H1 (cell line): Measurements from ENCODE around the gene DBP. TPM values are rescaled to one million over a fixed set of nuclear protein-coding genes. Genes with fewer than 3 reads are reported as not detected.

ENCODE experiments used
- CTCF ChIA-PET: fragments of 300-600 bp; sonication (Branson Sonifier 250); formaldehyde crosslinking; loops from one replicate; lab custom pipeline; 2021; ENCODE audit not compliant: partially characterized antibody; lab: Charles Lee
- POLR2A ChIA-PET: fragments of 300-600 bp; sonication (Branson Sonifier 250); formaldehyde crosslinking; loops from one replicate; lab custom pipeline; 2021; ENCODE audit warnings: inconsistent platforms; ENCODE audit not compliant: partially characterized antibody; lab: Charles Lee
- DNase-seq, 2 experiments: peaks; one replicate each; pipeline versions ENCODE4 v3.0.0 to v3.0.0-alpha.2; 2010 to 2022; ENCODE audit warnings: low spot score in 2 of 2, low read depth in 1 of 2, mixed read lengths in 1 of 2
- FAIRE-seq: peaks from 2 replicates; lab custom pipeline; 2011; peaks lifted over from hg19 to GRCh38; lab: Jason Lieb, UNC
- H2AFZ ChIP-seq: 2 replicates; pipeline ENCODE4 v1.8.1; 2012; ENCODE audit warnings: low read length, inconsistent platforms
- H2AK5ac ChIP-seq: 2 replicates; pipeline ENCODE4 v1.6.1; 2013; ENCODE audit warnings: low read depth, low read length
- H2BK120ac ChIP-seq: replicated peaks from 2 replicates; pipeline ENCODE3; 2013; ENCODE audit warnings: low read depth, low read length, inconsistent platforms
- H2BK12ac ChIP-seq: 2 replicates; pipeline ENCODE4 v1.6.1; 2013; ENCODE audit warnings: low read depth, low read length
- H2BK15ac ChIP-seq: 2 replicates; pipeline ENCODE4 v1.6.1; 2013; ENCODE audit warnings: low read length
- H2BK20ac ChIP-seq: 2 replicates; pipeline ENCODE4 v1.6.1; 2013; ENCODE audit warnings: low read length
- H2BK5ac ChIP-seq: 2 replicates; pipeline ENCODE4 v1.6.1; 2013; ENCODE audit warnings: low read depth, low read length
- H3K14ac ChIP-seq: 2 replicates; pipeline ENCODE4 v1.6.1; 2013; ENCODE audit warnings: inconsistent platforms; ENCODE audit not compliant: insufficient read length
- H3K18ac ChIP-seq: 2 replicates; pipeline ENCODE4 v1.6.1; 2013; ENCODE audit warnings: low read length; ENCODE audit errors: extremely low read depth
- H3K23ac ChIP-seq: 2 replicates; pipeline ENCODE4 v1.6.1; 2013; ENCODE audit warnings: inconsistent platforms; ENCODE audit not compliant: insufficient read length
- H3K23me2 ChIP-seq: 2 replicates; pipeline ENCODE4 v1.6.1; 2013; ENCODE audit warnings: low read depth, low read length
- H3K27ac ChIP-seq: 2 replicates; pipeline ENCODE4 v1.6.1; 2011; ENCODE audit warnings: low read depth, low read length, inconsistent platforms
- H3K27me3 ChIP-seq, 4 experiments: replicated peaks in 1 of 4; 1 replicate in 1 of 4; 2 replicates in 3 of 4; pipeline versions ENCODE4 v1.6.1 to v1.8.1; 2011 to 2013; ENCODE audit warnings: low read length in 3 of 4, mild to moderate bottlenecking in 3 of 4, inconsistent platforms in 2 of 4, mixed read lengths in 2 of 4, moderate library complexity in 1 of 4; ENCODE audit not compliant: control insufficient read depth in 3 of 4, insufficient read depth in 3 of 4; ENCODE audit errors: extremely low read depth in 1 of 4
- H3K36me3 ChIP-seq, 4 experiments: 2 replicates each; pipeline versions ENCODE4 v1.6.1 to v1.8.1; 2011 to 2013; ENCODE audit warnings: mild to moderate bottlenecking in 4 of 4, low read length in 3 of 4, moderate library complexity in 2 of 4, control low read depth in 1 of 4, inconsistent platforms in 1 of 4; ENCODE audit not compliant: insufficient read depth in 4 of 4, control insufficient read depth in 2 of 4
- H3K4ac ChIP-seq: replicated peaks from 2 replicates; pipeline ENCODE3; 2013; ENCODE audit warnings: low read length, low read depth, mixed read lengths, inconsistent platforms; ENCODE audit not compliant: insufficient read length
- H3K4me1 ChIP-seq, 4 experiments: replicated peaks in 1 of 4; 1 replicate in 1 of 4; 2 replicates in 3 of 4; pipeline versions ENCODE4 v1.6.1 to v1.8.1; 2011 to 2013; ENCODE audit warnings: low read length in 3 of 4, inconsistent platforms in 2 of 4, mixed read lengths in 1 of 4; ENCODE audit not compliant: insufficient read depth in 4 of 4, control insufficient read depth in 3 of 4
- H3K4me2 ChIP-seq, 2 experiments: 2 replicates each; pipeline versions ENCODE4 v1.6.1 to v1.8.1; 2011 to 2013; ENCODE audit warnings: low read depth in 2 of 2, low read length in 2 of 2, control low read depth in 1 of 2, inconsistent platforms in 1 of 2, mild to moderate bottlenecking in 1 of 2; ENCODE audit not compliant: insufficient read depth in 1 of 2
- H3K4me3 ChIP-seq, 4 experiments: fragments of 200-600, 300-600 bp in 1 of 4; sonication (generic), shearing (Covaris generic), sonication (Bioruptor Twin) in 1 of 4; 2 replicates each; pipeline versions ENCODE4 v1.5.1 to v1.8.1; 2011 to 2016; ENCODE audit warnings: low read length in 4 of 4, low read depth in 3 of 4, control low read depth in 2 of 4, inconsistent platforms in 2 of 4, mild to moderate bottlenecking in 2 of 4, mixed read lengths in 1 of 4, moderate library complexity in 1 of 4; ENCODE audit not compliant: insufficient read depth in 2 of 4; ENCODE audit errors: extremely low read depth in 1 of 4
- H3K56ac ChIP-seq: replicated peaks from 2 replicates; pipeline ENCODE3; 2013; ENCODE audit warnings: low read depth, mild to moderate bottlenecking, mixed read lengths, low read length, inconsistent platforms; ENCODE audit not compliant: insufficient read length
- H3K79me1 ChIP-seq: 2 replicates; pipeline ENCODE4 v1.6.1; 2013; ENCODE audit warnings: low read depth, low read length, control low read depth
- H3K79me2 ChIP-seq, 2 experiments: 2 replicates each; pipeline versions ENCODE4 v1.6.1 to v1.8.1; 2012 to 2013; ENCODE audit warnings: low read length in 2 of 2, mild to moderate bottlenecking in 2 of 2, inconsistent platforms in 1 of 2; ENCODE audit not compliant: insufficient read depth in 2 of 2, control insufficient read depth in 1 of 2
- H3K9ac ChIP-seq, 4 experiments: replicated peaks in 1 of 4; 1 replicate in 1 of 4; 2 replicates in 3 of 4; pipeline versions ENCODE4 v1.6.1 to v1.8.1; 2011 to 2013; ENCODE audit warnings: low read depth in 3 of 4, low read length in 3 of 4, control low read depth in 2 of 4, mild to moderate bottlenecking in 2 of 4, moderate library complexity in 2 of 4, inconsistent platforms in 1 of 4; ENCODE audit errors: extremely low read depth in 1 of 4
- H3K9me3 ChIP-seq, 2 experiments: 2 replicates each; pipeline versions ENCODE4 v1.6.1 to v1.8.1; 2012 to 2013; ENCODE audit warnings: mild to moderate bottlenecking in 2 of 2, moderate library complexity in 2 of 2, control low read depth in 1 of 2, inconsistent platforms in 1 of 2, low read depth in 1 of 2, low read length in 1 of 2, mixed read lengths in 1 of 2; ENCODE audit not compliant: insufficient read depth in 2 of 2
- H4K20me1 ChIP-seq, 2 experiments: replicated peaks in 1 of 2; 2 replicates each; pipeline versions ENCODE3 to v1.8.1; 2011 to 2013; ENCODE audit warnings: inconsistent platforms in 2 of 2, low read length in 2 of 2, mild to moderate bottlenecking in 1 of 2; ENCODE audit not compliant: insufficient read depth in 2 of 2, control insufficient read depth in 1 of 2
- H4K5ac ChIP-seq: 2 replicates; pipeline ENCODE4 v1.6.1; 2013; ENCODE audit warnings: low read length, low read depth, mixed read lengths, inconsistent platforms; ENCODE audit not compliant: insufficient read length
- H4K8ac ChIP-seq: 2 replicates; pipeline ENCODE4 v1.8.0; 2013; ENCODE audit warnings: mild to moderate bottlenecking, moderate library complexity, low read length, inconsistent platforms; ENCODE audit not compliant: insufficient read depth; ENCODE audit errors: extremely low read depth
- H4K91ac ChIP-seq: replicated peaks from 2 replicates; pipeline ENCODE3; 2013; ENCODE audit warnings: low read length, mixed read lengths, inconsistent platforms; ENCODE audit not compliant: insufficient read length
- EGR1 ChIP-seq: IDR thresholded peaks from 2 replicates; pipeline ENCODE4 v1.6.1; 2011; ENCODE audit warnings: low read depth, low read length, borderline replicate concordance
- MAX ChIP-seq: IDR thresholded peaks from 2 replicates; pipeline ENCODE4 v1.6.1; 2012; ENCODE audit warnings: inconsistent platforms
- NRF1 ChIP-seq: IDR thresholded peaks from 2 replicates; pipeline ENCODE4 v1.6.1; 2011; ENCODE audit warnings: mild to moderate bottlenecking, low read depth, low read length, improper control_type of control experiment
- POLR2A ChIP-seq, 2 experiments: IDR thresholded peaks; 1 replicate in 1 of 2; 2 replicates in 1 of 2; pipeline ENCODE4 v1.6.1; 2011; ENCODE audit warnings: low read depth in 2 of 2, low read length in 2 of 2, mild to moderate bottlenecking in 2 of 2; ENCODE audit errors: control extremely low read depth in 1 of 2
- RFX5 ChIP-seq: IDR thresholded peaks from 2 replicates; pipeline ENCODE4 v1.6.1; 2011; ENCODE audit warnings: low read depth, low read length, improper control_type of control experiment, borderline replicate concordance
- SIN3A ChIP-seq, 2 experiments: IDR thresholded peaks in 1 of 2; conservative IDR thresholded peaks in 1 of 2; 2 replicates each; pipeline ENCODE4 v1.6.1; 2011 to 2012; ENCODE audit warnings: low read length in 2 of 2, improper control_type of control experiment in 1 of 2, low read depth in 1 of 2, mild to moderate bottlenecking in 1 of 2
- TAF1 ChIP-seq: IDR thresholded peaks from 2 replicates; pipeline ENCODE4 v1.6.1; 2011; ENCODE audit warnings: mild to moderate bottlenecking, low read depth, low read length
- TAF7 ChIP-seq: optimal IDR thresholded peaks from 2 replicates; pipeline ENCODE3; 2011; ENCODE audit warnings: low read depth, mild to moderate bottlenecking, inconsistent platforms, low read length, moderate library complexity, borderline replicate concordance
- TCF12 ChIP-seq: IDR thresholded peaks from 2 replicates; pipeline ENCODE4 v1.6.1; 2011; ENCODE audit warnings: low read depth, mild to moderate bottlenecking, low read length
- WGBS, 2 experiments: shearing (Covaris generic) in 1 of 2; methylation state at CpG; one replicate each; pipeline versions ENCODE4 v1.1.6 to v1.1.7; 2013 to 2015; ENCODE audit warnings: low lambda C conversion rate in 2 of 2, mixed read lengths in 2 of 2, inconsistent platforms in 1 of 2, low coverage in 1 of 2, missing lambda C conversion rate in 1 of 2; ENCODE audit not compliant: insufficient replicate concordance in 2 of 2, insufficient coverage in 1 of 2, insufficient read length in 1 of 2; ENCODE audit errors: extremely low coverage in 1 of 2, missing lambda C conversion rate in 1 of 2; 5-methylcytosine and 5-hydroxymethylcytosine counted together
- polyA plus RNA-seq, 7 experiments: library from polyadenylated mRNA; depleted of rRNA in 3 of 7; stranded (reverse) in 5 of 7; unstranded in 2 of 7; fragments of >200 nt in 5 of 7; fragments of 200-250 nt in 2 of 7; gene quantifications; 1 replicate in 5 of 7; 2 replicates in 1 of 7; 4 replicates in 1 of 7; pipeline versions ENCODE4 v1.2.1 to v1.2.3, GENCODE V29; 2011 to 2013; ENCODE audit warnings: missing spikeins in 2 of 7, mixed read lengths in 2 of 7
- total RNA-seq: library from RNA; stranded (reverse); fragmentation: NEBNext Ultra II Directional; extraction: Animal tissue kit (Norgen Biotek cat#: 25700); gene quantifications from 2 replicates; pipeline ENCODE4 v1.2.1, GENCODE V29; 2021

The DBP gene
- total and polyA plus RNA-seq, 2 of the 8 experiments (the other 6 are each of a cell fraction or from before 2014, with no cell fraction given) = 7.5 to 8.3 TPM

- POLR2A ChIA-PET = interaction anchor here (0.6 to 30.9 kb wide), 3 partner anchors 10 to 265 kb away, joined by 3 to 788 read pairs (median 3); partner anchors contain the start of genes CA11, FAM83E, NUCB1 and RPL18
- no peak overlapping the region for H3K27ac ChIP-seq
- no peaks in the 10 kb centered on the region for H3K79me2 ChIP-seq
- H2BK120ac ChIP-seq = no peak overlapping the region
- H3K4me1 ChIP-seq = peaks cover 9 to 37% (median 29%) of the 10 kb centered on the region in 4 experiments
- CTCF ChIA-PET = no interaction called here
- peak overlapping the region; percentile 58 to 74 (median 66) for H3K4me3 ChIP-seq
- H2BK5ac ChIP-seq = no peak overlapping the region
- no peak overlapping the region for H3K4ac ChIP-seq
- DNase-seq (peak in 1 of 2 experiments; percentile 84), FAIRE-seq (no peak)
- no peak overlapping the region for H4K91ac ChIP-seq
- H3K9me3 ChIP-seq = no peaks in the 10 kb centered on the region
- H3K14ac ChIP-seq = no peak overlapping the region
- H3K36me3 ChIP-seq = no peaks in the 10 kb centered on the region
- peaks cover 0 to 2% (median 0%) of the 10 kb centered on the region in 4 experiments; a peak in 2 of 7 replicates for H3K27me3 ChIP-seq
- H3K18ac ChIP-seq = peak overlapping the region; percentile 81; the same call in 1 of the 2 replicates
- peak overlapping the region; percentile 94 to 95 for H3K4me2 ChIP-seq
- H3K23ac ChIP-seq = no peak overlapping the region
- no peak overlapping the region for H2BK15ac ChIP-seq
- H4K5ac ChIP-seq = no peak overlapping the region
- TF ChIP-seq EGR1 (peak; percentile 23; the same call in 1 of the 2 replicates), MAX (0 out of 2 replicates have a peak, but pooled peaks have one; percentile 8), POLR2A (IDR thresholded peaks at IDR 0.05; ENCODE audit: control extremely low read depth in 1 of 2, low read depth in 2 of 2, low read length in 2 of 2) (peak in 1 of 2 experiments; percentile 10; a peak in 1 of 3 replicates), TAF1 (peak; percentile 12; the same call in 1 of the 2 replicates), TAF7 (peak; percentile 23), TCF12 (no peak), SIN3A (conservative IDR thresholded peaks at IDR 0.05 in 1 of 2, IDR thresholded peaks at IDR 0.05 in 1 of 2; ENCODE audit: low read depth in 1 of 2, low read length in 2 of 2) (peak in 1 of 2 experiments; percentile 57; a peak in 1 of 4 replicates), NRF1 (peak; percentile 38; the same call in 1 of the 2 replicates), RFX5 (no peak)
- H4K8ac ChIP-seq = no peak overlapping the region
- H2AFZ ChIP-seq = no peak overlapping the region
- no peak overlapping the region for H2AK5ac ChIP-seq
- H2BK20ac ChIP-seq = no peak overlapping the region
- H3K9ac ChIP-seq = peak overlapping the region in 1 of 4 experiments; percentile 53; a peak in 3 of 7 replicates
- 19% methylated on average over 7 of the region's 67 CpGs; no CpG with 5 or more reads in 1 of the 2 experiments for WGBS, 2 experiments
- H4K20me1 ChIP-seq = peaks cover 0 to 4% of the 10 kb centered on the region in 2 experiments
- H3K23me2 ChIP-seq = peaks cover 27% of the 10 kb centered on the region
- no peaks in the 10 kb centered on the region for H3K79me1 ChIP-seq
- H2BK12ac ChIP-seq = no peak overlapping the region
- no peak overlapping the region for H3K56ac ChIP-seq
Observed at GRCh38 chr19:48635263-48635965, 1.8 kb downstream of the DBP start.
